HUES48 (cell line): Measurements from ENCODE around the gene ST6GALNAC6.
"Not testable (repeated sequence)": the region's sequence is repeated elsewhere in the genome, so short reads cannot be mapped to it uniquely, and the experiment has no call there.

Experiments used
- H3K27ac ChIP-seq: one replicate; pipeline ENCODE4 v1.7.0; 2013; ENCODE audit warnings: low read depth, low read length, inconsistent platforms
- H3K27me3 ChIP-seq: 2 replicates; pipeline ENCODE4 v1.6.1; 2013; ENCODE audit warnings: mild to moderate bottlenecking, low read length; ENCODE audit not compliant: control insufficient read depth, insufficient read depth
- H3K36me3 ChIP-seq: 2 replicates; pipeline ENCODE4 v1.6.1; 2013; ENCODE audit warnings: low read length; ENCODE audit not compliant: control insufficient read depth, insufficient read depth
- H3K4me1 ChIP-seq: 2 replicates; pipeline ENCODE4 v1.6.1; 2013; ENCODE audit warnings: mild to moderate bottlenecking, low read length; ENCODE audit not compliant: control insufficient read depth, insufficient read depth
- H3K4me3 ChIP-seq: 2 replicates; pipeline ENCODE4 v1.5.1; 2013; ENCODE audit warnings: mild to moderate bottlenecking, low read depth, low read length
- H3K9ac ChIP-seq: 2 replicates; pipeline ENCODE4 v1.6.1; 2013; ENCODE audit warnings: mild to moderate bottlenecking, low read depth, low read length, moderate library complexity
- H3K9me3 ChIP-seq: 2 replicates; pipeline ENCODE4 v1.6.1; 2013; ENCODE audit warnings: low read length; ENCODE audit not compliant: control insufficient read depth, insufficient read depth

Gene ST6GALNAC6

DNA sequence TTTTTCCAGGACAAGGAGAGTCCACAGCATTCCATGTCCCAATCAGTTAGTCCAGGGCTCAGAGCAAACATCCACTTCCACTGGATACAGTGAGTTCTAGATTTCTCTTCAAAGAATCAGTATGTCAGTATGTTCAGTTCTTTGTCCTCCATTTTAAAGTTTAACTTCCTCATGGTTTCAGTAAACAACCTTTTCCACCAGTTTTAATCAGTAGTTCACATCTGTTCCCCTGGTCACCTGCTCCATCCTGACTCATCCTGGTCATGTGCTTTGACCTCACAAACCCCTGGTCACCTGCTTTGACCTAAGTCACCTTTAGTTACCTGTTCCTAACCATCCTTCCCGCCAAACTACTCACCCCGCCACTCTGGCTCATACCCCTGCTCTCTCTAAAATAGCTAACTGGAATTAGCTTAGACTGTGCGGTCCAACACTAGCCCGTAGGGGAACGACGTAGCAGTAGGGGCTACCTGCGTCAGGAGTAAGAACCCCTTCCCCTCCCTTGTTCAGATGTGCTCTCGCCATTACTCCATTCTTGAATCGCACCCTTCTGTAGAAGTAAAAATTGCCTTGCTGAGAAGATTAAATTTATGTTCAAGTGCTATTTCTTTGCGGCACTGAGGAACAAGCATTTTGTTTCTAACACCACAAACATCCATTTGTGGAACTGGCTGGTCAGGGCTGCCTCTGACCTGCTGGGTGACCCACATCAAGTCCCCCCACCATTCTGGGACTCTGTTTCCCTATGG is 50.5 kb downstream of the ST6GALNAC6 start:
- Histone ChIP-seq H3K9ac (no peak overlapping the region), H3K27me3 (no peaks in the 10 kb centered on the region), H3K27ac (no peak overlapping the region), H3K36me3 (no peaks in the 10 kb centered on the region), H3K4me1 (peaks cover 10% of the 10 kb centered on the region), H3K9me3 (no peaks in the 10 kb centered on the region), H3K4me3 (no peak overlapping the region)

DNA sequence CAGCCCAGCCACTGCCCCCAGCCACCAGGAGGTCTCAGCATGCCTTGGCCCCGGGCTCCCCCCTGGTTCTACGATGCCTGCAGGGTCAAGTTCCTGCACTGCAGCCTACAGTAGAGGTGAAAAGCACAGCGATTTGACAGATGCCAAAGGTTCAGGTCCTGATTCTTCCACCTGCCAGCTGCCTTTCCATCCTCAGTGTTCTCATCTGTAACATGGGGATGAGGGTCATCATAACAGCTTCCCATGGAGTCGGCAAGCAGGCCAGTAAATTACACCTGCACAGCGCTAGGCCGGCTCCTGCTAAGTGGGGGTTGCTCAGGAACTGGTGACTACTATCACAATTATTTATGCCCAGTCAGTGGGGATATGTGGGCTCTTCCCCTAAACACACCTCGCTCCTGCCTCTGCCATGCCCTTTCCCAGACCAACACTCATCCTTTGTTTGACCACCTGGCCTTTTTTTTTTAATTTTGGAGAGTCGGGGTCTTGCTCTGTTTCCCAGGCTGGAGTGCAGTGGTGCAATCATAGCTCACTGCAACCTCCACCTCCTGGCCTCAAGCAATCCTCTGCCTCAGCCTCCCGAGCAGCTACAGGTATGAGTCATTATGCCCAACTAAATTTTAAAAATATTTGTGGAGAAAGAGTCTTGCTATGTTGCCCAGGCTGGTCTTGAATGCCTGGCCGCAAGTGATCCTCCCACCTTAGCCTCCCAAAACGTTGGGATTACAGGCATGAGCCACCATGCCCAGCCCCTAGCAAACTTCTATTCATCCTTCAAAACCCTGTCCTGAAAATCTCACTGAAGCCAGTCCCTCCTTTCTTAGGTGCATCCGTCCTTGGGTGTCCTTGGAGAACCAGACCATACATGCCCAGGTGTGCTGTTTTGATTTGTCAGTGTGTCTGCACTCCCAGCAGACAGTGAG is 51.3 kb downstream of the ST6GALNAC6 start:
- H3K4me1 ChIP-seq: peaks cover 10% of the 10 kb centered on the region
- no peaks in the 10 kb centered on the region for H3K36me3 ChIP-seq
- no peak overlapping the region for H3K27ac ChIP-seq
- H3K9ac ChIP-seq: no peak overlapping the region
- H3K4me3 ChIP-seq: no peak overlapping the region
- H3K27me3 ChIP-seq: no peaks in the 10 kb centered on the region
- no peaks in the 10 kb centered on the region for H3K9me3 ChIP-seq

GRCh38 chr9:127847178-127847510 is 52.3 kb downstream of the ST6GALNAC6 start:
- H3K4me3 ChIP-seq: no peak overlapping the region
- no peaks in the 10 kb centered on the region for H3K9me3 ChIP-seq
- no peak overlapping the region for H3K9ac ChIP-seq
- H3K27ac ChIP-seq: no peak overlapping the region
- H3K27me3 ChIP-seq: no peaks in the 10 kb centered on the region
- H3K36me3 ChIP-seq: no peaks in the 10 kb centered on the region
- peaks cover 10% of the 10 kb centered on the region for H3K4me1 ChIP-seq

GRCh38 chr9:127846443-127847177 is 52.8 kb downstream of the ST6GALNAC6 start:
- peaks cover 10% of the 10 kb centered on the region for H3K4me1 ChIP-seq
- no peak overlapping the region for H3K9ac ChIP-seq
- H3K9me3 ChIP-seq: no peaks in the 10 kb centered on the region
- H3K4me3 ChIP-seq: no peak overlapping the region
- H3K27me3 ChIP-seq: no peaks in the 10 kb centered on the region
- H3K27ac ChIP-seq: no peak overlapping the region
- no peaks in the 10 kb centered on the region for H3K36me3 ChIP-seq

DNA sequence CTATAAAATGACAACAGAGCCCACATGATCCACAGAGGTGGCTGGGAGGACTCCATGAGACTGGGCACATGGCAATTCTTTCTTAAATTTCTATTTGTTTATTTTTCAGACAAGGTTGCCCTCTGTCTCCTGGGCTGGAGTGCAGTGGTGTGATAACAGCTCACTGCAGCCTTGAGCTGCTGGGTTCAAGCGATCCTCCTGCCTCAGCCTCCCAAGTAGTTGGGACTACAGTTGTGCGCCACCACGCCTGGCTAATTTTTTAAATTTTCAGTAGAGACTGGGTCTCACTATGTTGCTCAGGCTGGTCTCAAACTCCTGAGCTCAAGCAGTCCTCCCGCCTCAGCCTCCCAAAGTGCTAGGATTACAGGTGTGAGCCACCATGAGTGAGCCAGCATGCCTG is 53.8 kb downstream of the ST6GALNAC6 start:
- H3K27ac ChIP-seq: not testable (repeated sequence)

DNA sequence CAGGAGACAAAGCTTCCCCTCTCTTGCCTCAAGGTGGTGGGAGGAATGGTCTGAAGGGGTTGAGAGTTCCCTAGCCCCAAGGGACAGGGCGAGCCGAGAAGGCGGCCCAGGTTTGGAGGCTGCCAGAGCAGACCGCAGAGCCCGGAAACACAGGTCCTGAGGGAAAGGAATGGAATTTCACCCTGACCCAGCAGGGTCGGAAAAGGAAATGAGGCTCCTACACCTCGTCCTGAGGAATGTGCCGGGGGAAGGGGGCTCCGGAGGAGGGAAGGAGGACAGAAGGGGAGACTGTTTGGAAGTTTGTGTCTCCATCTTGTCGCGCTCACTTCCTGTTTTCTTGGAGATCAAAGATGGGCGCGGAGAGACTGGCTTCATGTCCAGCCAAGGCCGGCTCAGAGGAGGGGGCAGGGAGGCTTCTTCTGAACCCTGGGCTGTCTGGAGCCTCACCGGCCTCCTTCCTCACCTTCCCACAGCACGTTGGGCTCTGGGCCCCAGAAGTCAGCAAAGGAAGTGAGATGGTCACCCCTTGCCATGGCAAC is 54.5 kb downstream of the ST6GALNAC6 start:
- Histone ChIP-seq H3K27ac (no peak overlapping the region), H3K4me3 (no peak overlapping the region), H3K27me3 (no peaks in the 10 kb centered on the region), H3K4me1 (peaks cover 10% of the 10 kb centered on the region), H3K9ac (no peak overlapping the region), H3K36me3 (no peaks in the 10 kb centered on the region), H3K9me3 (no peaks in the 10 kb centered on the region)

More for the DNA sequence above, 53.8 kb downstream of the ST6GALNAC6 start:
- H3K36me3 ChIP-seq, H3K9ac ChIP-seq, H3K9me3 ChIP-seq, H3K4me3 ChIP-seq, H3K27me3 ChIP-seq, H3K4me1 ChIP-seq: not testable (repeated sequence)

DNA sequence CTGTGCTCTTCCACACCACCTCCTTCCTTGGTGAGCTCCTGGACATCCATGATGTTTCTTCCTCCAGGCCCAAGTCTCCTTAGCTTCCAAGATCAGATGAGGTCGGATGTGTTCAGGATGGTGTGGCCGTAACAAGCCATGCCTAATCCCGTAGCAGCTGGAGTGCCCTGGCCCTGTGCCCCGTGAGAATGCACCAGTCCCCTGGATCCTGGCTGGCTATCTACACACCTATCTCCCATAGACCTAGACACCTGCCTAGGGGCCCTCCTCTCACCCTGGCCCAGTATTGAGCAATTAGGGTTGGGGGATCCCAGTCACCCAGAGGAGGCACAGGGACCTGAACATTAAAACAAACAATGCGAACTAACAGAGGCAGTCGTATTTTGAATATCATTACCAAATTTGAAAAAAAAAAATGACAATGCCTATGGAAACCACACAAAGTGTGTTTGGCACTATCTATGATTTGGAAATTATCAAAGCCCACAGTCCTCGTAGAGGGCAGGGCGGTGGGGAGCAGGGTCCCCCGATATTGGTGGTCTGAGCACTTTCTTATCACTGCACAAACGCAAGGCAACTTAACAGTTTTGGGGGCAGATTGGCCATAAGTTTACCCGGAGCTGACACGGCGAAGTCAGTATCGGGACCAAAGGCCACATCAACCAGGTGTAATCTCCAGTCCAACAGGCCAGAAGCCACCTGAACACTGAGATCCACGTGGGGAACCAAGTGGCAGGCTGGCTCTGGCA is 58.1 kb downstream of the ST6GALNAC6 start:
- peaks cover 10% of the 10 kb centered on the region for H3K4me1 ChIP-seq
- H3K36me3 ChIP-seq: no peaks in the 10 kb centered on the region
- no peak overlapping the region for H3K4me3 ChIP-seq
- no peaks in the 10 kb centered on the region for H3K9me3 ChIP-seq
- no peaks in the 10 kb centered on the region for H3K27me3 ChIP-seq
- no peak overlapping the region for H3K9ac ChIP-seq
- H3K27ac ChIP-seq: no peak overlapping the region

DNA sequence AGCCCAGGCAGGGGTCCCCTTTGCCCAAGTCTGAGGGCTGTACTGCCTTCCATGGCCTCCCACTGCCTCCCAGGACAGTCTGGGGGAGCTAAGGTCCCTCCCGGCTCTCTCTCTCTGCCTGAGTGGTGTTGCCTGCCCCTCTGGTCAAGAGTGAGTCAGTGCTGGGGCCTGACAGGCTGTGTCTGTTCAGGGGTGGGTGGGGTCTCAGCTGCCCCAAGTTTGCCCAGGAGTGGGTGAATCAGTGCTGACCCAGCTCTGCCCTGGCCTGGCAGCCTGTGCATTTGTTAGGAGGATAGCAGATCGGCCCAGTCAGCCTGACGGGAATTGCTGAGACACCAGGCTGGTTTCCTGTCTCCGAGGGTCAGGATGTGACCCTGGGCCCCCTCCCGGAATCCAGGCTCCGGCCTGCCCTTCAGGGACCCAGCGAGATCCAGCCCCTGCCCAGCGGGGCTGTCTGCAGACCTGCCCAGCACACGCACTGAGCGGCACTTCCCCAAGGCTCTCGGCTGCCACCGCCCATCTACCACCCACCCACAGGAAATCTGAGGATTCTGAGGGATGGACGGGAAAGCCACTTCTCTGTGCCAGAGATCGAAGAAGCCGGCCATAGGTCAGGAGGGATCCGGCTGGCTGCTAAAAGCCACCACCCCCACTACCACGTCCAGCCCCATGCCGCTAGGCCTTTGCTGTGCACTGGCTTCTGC is 60.9 kb downstream of the ST6GALNAC6 start:
- H3K27me3 ChIP-seq: no peaks in the 10 kb centered on the region
- no peaks in the 10 kb centered on the region for H3K36me3 ChIP-seq
- no peaks in the 10 kb centered on the region for H3K9me3 ChIP-seq
- no peaks in the 10 kb centered on the region; the same call in 1 of the 2 replicates for H3K4me1 ChIP-seq
- H3K4me3 ChIP-seq: no peak overlapping the region
- H3K9ac ChIP-seq: no peak overlapping the region
- H3K27ac ChIP-seq: no peak overlapping the region

DNA sequence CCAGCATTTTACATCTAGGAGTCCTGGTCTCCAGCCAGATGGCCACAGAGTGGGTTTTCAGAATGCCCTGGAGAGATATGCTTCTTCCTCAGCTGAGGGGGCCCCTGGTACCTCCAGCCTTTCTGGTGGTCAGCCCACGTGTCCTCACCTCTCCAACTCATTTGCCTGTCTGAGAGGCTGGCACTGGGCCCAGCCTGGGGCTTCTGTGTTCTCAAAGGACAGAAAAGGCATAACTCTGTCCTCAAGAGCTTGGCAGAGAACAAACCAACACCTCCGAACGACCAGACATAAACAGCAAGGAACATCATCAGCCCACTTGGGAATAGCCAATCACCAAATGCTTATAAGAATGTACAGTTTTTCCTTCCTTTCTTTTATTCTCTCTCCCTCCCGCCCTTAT is 62.1 kb downstream of the ST6GALNAC6 start:
- H3K36me3 ChIP-seq: no peaks in the 10 kb centered on the region
- H3K9me3 ChIP-seq: no peaks in the 10 kb centered on the region
- H3K4me1 ChIP-seq: no peaks in the 10 kb centered on the region; the same call in 1 of the 2 replicates
- H3K4me3 ChIP-seq: no peak overlapping the region
- H3K27ac ChIP-seq: no peak overlapping the region
- H3K27me3 ChIP-seq: no peaks in the 10 kb centered on the region
- H3K9ac ChIP-seq: no peak overlapping the region

DNA sequence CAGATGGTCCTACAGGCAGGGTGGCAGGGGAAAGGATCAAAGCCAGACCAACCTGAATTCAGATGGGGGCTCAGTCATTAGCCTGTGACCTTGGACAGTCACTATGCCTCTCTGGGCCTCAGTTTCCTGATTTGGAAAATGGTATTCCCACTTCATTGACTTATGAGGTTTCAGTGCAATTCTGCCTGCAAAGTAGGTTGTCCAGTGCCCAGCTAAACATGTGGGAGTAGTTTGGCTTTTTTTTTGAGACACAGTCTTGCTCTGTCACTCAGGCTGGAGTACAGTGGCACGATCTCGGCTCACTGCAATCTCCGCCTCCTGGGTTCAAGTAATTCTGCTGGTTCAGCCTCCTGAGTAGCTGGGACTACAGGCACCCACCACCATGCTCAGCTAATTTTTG is 62.8 kb downstream of the ST6GALNAC6 start:
- H3K27me3 ChIP-seq, H3K36me3 ChIP-seq, H3K4me1 ChIP-seq, H3K27ac ChIP-seq, H3K4me3 ChIP-seq, H3K9me3 ChIP-seq, H3K9ac ChIP-seq: not testable (repeated sequence)
